Left hindlimb (tissue), 1 donor: ENCODE data around the gene PINK1.
A peak's percentile ranks its signal among the peaks of the same experiment; 100 is the strongest.
"Not testable (repeated sequence)": the region's sequence is repeated elsewhere in the genome, so short reads cannot be mapped to it uniquely, and the experiment has no call there.

ENCODE experiments used
- DNase-seq: peaks from one replicate; pipeline ENCODE4 v3.0.0-alpha.2; 2018

PINK1 gene

GRCh38 chr1:20633190-20634064, at the start of gene PINK1:
Gene PINK1 (plus strand): TSS chr1:20633458. CDS start chr1:20633549, 91 bp downstream.
- peak; percentile 83 for DNase-seq

GRCh38 chr1:20584890-20585289, 48.4 kb upstream of the PINK1 start:
- DNase-seq = no peak

DNA sequence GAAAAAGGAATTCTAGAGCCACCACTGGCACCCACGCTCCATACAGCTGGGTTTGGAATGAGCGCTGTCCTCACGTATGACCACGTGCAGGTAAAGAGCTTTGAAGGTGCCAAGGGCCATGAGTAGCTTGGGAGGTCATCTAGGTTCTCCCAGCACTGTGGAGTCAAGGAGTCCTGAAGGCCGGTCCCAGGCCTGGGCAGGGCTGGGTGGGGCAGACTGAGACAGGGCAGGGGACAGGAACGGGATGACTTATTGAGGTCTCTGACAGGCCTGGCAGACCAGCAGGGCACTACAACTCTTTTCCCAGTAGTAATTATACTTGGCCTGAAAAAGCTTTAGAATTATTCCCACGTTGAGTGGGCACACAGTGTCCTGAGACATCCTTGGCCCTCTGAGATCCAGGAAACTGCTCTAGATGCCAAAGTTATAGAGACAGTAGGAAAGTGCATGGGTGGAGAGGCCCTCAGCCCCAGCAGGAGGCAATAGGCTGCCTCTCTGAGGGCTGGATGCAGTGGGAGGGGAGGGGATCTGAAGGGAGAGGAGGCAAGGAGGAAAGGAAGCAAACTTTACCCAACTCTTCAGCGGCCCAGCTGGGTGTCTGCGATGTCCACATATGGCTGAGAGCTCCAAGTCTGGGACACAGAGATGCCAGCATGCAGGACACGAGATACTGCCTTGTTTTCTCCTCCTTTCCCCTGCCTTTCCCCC, 46.2 kb upstream of the PINK1 start:
- DNase-seq = no peak

DNA sequence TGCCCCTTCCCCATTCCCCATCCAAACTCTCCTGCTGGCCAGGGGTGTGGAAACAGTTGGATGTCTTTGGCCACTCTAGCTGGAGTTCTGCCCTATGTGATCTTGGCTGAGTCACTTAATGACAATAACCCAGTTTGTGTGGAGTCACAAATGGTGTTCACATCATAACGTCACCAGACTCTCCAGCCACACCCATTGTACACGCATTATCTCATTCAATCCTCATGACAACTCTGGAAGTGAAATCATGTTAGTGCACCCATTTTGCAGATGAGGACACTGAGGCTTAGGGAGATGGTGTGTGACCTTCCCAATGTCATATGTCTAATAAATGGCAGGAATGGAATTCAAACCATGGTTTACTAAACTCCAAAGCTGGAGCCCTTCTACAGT, 45.6 kb upstream of the PINK1 start:
- no peak for DNase-seq

DNA sequence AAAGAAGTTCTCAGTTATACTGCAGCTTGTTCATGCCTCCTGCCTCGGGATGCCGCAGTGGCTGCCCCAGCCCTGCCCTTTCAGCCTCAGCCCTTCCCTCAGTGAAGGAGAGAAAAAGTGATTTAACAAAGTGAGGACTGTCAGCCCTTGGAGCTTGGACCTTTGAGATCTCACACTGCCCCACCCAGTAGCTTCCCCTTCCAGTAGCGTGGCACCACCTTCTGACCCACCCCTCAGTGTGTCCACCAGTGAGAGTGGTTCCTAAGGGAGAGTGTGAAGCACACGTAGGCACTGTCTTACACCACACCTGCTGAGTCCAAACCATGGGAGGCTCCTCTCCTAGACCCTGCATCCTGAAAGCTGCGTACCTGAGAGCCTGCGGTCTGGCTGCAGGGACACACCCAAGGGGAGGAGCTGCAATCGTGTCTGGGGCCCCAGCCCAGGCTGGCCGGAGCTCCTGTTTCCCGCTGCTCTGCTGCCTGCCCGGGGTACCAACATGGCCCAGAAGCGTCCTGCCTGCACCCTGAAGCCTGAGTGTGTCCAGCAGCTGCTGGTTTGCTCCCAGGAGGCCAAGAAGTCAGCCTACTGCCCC, 44.5 kb upstream of the PINK1 start, which contains the start of gene CDA:
Gene CDA (plus strand): TSS at position 464 of the 592 bp plus-strand sequence. CDS start 33 bp downstream, at position 497.
- no peak for DNase-seq

DNA sequence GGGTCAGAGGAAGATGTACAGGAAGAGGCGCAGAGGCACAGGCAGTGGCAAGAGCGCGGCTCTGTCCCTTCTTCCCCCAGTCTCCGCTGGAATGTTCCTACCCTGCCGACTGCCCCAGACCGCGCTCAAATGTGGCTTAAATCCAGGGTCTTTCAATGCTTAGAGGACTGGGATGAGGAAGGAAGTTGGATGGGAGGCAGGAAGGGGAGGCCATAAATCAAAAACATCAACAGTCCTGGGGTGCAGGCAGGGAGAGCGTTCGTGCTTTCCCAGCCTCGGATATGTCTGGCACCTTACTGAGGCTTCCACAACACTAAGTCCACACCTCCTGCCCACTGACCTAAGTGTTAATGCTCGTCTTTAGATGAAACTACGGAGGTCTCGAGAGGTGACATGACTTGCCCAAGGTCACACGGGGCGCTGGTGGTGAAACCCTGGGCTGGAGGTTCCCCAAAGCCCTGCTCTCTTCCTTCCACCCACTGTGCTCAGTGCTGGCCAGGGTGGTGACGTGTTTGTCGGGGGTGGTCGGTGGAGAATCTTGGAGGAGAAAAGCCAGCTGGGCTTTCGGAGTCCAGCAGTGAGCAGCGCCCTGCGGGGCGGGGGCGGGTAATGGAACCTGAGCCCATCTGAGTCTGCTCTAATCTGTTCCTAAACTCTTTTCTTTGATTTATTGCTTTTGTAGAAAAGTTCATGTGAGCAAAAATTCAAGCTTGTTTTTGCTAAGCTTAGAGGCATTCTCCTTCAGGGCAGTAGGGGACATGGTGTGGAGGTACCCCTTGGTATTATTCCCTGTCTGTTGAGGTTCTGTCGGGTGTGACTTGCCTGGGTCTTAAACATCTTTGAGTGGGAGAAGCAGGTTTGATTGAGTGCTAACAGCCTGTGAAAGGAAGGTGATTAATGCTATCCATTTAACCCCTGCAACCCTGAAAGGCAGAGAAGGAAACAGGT, 43.7 kb upstream of the PINK1 start:
- peak; percentile 68 for DNase-seq

GRCh38 chr1:20590306-20590777, 42.9 kb upstream of the PINK1 start:
- no peak for DNase-seq

DNA sequence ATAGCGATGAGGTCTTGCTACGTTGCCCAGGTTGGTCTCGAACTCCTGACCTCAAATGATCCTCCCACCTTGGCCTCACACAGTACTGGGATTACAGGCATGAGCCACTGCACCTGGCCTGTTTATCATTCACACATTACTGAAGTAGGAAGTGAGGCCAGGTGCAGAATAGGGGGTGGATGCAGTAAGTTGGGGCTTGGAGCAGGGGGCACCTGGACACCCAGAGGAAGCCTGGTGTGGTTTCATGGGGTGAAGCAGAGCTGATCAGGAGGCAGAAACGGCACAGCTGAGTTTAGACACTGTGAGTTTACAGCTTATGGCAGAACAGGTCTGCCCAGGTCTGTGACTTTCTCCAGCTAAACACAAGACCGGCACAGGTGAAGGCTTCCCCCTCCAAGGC, 39.5 kb upstream of the PINK1 start:
- DNase-seq = no peak

DNA sequence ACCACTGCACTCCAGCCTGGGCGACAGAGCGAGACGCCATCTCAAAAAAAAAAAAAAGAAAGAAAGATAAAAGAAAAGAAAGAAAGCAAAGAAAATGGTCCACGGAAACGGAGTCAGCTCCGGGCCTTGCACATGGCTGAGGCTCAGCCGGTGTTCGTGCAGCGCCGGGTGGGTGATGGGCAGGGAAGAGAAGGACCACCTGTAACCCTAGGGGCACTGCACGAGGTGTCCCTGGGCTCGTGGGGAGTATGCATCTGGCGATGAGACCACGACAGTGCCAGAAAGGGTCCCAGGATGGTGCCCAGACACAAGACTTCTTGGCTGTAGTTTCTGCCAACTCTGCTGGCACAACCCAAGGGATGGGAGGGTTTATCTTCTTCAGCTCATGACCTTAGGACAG, 38.5 kb upstream of the PINK1 start:
- no peak for DNase-seq

- DNase-seq = no peak
Measured at GRCh38 chr1:20596106-20596505, 37.2 kb upstream of the PINK1 start.

GRCh38 chr1:20597650-20598049, 35.6 kb upstream of the PINK1 start:
- no peak for DNase-seq

GRCh38 chr1:20600156-20600555, 33.1 kb upstream of the PINK1 start:
- no peak for DNase-seq

GRCh38 chr1:20601129-20601825, 32.0 kb upstream of the PINK1 start:
- no peak for DNase-seq

GRCh38 chr1:20602851-20603450, 30.3 kb upstream of the PINK1 start:
- DNase-seq = no peak

GRCh38 chr1:20603504-20604464, 29.5 kb upstream of the PINK1 start:
- DNase-seq = no peak

- DNase-seq = no peak
Measured at GRCh38 chr1:20604678-20605077, 28.6 kb upstream of the PINK1 start.

- not testable (repeated sequence) for DNase-seq
Measured at GRCh38 chr1:20606801-20607570, 26.3 kb upstream of the PINK1 start.

GRCh38 chr1:20609541-20609940, 23.7 kb upstream of the PINK1 start:
- no peak for DNase-seq

GRCh38 chr1:20610970-20611369, 22.3 kb upstream of the PINK1 start:
- DNase-seq = no peak
